Measurements from ENCODE around the gene CMYA5. TPM values are rescaled to one million over a fixed set of nuclear protein-coding genes. Genes with fewer than 3 reads are reported as not detected.

The CMYA5 gene
- total and polyA plus RNA-seq, 8 donors = 0.68 to 14.7 (median 8.9) TPM

DNA sequence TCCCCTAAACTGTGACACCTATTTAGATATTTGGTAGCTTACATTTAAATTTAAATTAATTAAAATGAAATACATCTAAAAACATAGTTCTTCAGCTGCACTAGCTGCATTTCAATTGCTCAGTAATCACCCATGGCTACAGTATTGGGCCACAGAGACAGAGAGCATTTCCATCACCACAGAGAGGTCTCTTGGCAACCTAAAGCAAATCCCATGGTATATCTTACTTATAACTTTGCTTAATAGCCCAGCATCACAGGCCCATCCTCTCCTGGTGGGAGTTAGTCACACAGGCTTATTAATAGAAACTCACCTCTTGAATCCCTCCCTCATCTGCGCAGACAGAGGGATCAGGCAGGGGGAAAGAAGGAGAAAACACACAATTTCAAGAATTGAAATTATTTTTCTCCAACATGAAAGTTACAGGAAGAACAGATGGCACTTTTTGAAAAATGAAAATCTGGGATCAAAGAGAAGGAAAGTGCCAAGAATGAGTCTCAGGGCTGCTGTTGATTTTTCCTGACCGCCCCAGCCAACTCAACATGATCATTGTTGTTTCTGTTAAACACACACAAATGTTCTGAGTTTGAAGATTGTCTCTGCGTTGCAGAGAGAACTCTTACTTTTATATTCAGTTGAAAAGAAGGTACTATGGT lies 144.6 kb downstream of the CMYA5 start:
- Histone ChIP-seq H3K4me3 (no peak overlapping the region), H3K27ac (no peak overlapping the region), H3K27me3 (peaks cover 0 to 5% of the 10 kb centered on the region in 2 donors), H3K36me3 (no peaks in the 10 kb centered on the region), H3K9me3 (no peaks in the 10 kb centered on the region), H3K4me1 (no peaks in the 10 kb centered on the region)
- ATAC-seq (no peak), DNase-seq (no peak)
- intact Hi-C loops (cut with DNase I) = no loop called here
- TF ChIP-seq, protein P1, sequence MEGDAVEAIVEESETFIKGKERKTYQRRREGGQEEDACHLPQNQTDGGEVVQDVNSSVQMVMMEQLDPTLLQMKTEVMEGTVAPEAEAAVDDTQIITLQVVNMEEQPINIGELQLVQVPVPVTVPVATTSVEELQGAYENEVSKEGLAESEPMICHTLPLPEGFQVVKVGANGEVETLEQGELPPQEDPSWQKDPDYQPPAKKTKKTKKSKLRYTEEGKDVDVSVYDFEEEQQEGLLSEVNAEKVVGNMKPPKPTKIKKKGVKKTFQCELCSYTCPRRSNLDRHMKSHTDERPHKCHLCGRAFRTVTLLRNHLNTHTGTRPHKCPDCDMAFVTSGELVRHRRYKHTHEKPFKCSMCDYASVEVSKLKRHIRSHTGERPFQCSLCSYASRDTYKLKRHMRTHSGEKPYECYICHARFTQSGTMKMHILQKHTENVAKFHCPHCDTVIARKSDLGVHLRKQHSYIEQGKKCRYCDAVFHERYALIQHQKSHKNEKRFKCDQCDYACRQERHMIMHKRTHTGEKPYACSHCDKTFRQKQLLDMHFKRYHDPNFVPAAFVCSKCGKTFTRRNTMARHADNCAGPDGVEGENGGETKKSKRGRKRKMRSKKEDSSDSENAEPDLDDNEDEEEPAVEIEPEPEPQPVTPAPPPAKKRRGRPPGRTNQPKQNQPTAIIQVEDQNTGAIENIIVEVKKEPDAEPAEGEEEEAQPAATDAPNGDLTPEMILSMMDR (IDR thresholded peaks at IDR 0.05) = no peak

DNA sequence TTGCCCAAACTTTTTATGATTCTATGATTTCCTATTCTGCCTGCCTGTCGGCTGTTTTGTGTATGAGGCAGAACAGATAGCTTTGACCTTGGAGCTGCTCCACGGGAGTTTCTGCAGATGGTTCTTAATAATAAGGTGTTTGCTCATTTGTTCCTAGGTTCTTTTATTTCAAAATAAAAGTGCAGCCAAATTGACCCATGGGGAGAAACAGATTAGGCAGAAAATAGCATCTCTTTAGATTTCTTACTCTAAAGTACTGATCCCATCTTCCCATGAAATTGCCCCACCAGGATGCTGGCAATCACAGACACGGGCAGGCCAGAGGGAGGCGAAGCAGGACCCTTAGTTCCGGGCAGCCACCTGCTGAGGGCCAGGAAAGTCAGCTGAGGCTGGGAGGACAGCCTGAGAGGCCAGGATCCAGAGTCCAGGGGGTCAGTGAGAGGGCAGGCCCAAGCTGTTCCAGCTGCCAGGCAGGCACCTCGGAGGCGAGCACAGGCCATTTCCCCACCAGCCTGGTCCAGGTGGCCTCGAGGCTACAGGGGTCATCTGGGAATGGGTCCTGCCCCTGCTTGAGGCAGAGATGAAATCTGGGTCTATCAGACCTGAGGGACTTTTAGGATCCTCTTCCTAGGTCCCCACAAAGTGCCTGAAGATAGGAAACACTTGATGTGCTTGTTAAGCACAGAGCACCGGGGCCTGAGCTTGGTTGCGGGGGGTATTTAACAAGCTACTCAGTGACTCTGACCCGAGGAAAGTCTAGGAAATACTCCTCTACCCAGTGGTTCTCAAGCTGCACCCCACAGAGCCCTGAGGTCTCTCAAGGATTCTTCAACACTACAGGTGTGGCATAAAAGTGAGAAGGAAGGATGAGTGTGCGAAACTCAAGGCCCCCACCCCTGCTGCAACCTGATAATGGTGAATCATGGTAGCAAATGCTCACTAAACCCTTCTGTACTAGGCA lies 145.4 kb downstream of the CMYA5 start:
- no peak for DNase-seq
- Histone ChIP-seq H3K9me3 (no peaks in the 10 kb centered on the region), H3K4me1 (no peaks in the 10 kb centered on the region), H3K4me3 (no peak overlapping the region), H3K27me3 (no peaks in the 10 kb centered on the region), H3K27ac (no peak overlapping the region), H3K36me3 (no peaks in the 10 kb centered on the region)
- TF ChIP-seq, protein P1 (IDR thresholded peaks at IDR 0.05) = no peak
- no peak for ATAC-seq
- intact Hi-C loops (cut with DNase I) = no loop called here

DNA sequence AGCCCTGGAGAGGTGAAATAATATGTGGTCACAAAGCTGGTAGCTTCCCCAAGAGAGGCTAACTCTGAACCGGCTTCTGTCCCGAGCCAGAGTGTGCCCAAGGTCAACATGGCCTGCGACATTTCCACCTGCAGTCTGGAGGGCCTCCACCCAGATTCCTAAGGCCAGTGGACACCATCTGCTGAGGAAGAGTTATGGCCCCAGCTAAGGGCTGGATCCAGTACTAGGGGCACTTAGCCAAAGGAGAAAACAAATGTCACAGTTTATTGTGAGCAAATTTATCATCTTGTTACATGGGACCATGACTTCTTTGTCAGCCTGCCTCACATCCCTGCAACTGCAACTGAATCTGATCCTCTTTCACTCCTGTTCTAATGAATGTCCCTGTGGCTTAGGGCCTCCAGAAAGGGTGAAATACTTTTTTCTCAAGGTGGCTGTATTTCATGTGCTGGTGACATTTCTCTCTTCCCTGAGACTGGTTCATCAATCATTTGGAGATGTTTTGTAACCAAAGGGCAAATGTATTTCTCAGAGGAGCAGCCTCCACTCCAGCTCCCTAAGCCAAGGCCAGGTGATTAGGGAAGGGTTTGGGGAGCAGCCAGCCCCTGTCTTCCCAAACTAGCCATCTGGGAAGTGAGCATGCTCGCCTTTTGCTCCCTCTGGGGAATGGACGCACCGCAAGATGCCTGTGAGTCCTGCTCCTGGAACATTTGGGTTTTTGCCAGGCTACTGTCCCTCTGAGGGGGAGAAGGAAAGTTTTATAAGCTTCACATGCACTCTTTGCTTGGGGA lies 148.3 kb downstream of the CMYA5 start:
- no peak overlapping the region for H3K4me3 ChIP-seq
- no peak for ATAC-seq
- intact Hi-C loops (cut with DNase I) = no loop called here
- DNase-seq = no peak
- no peaks in the 10 kb centered on the region for H3K36me3 ChIP-seq
- no peak overlapping the region for H3K27ac ChIP-seq
- H3K4me1 ChIP-seq = no peaks in the 10 kb centered on the region
- H3K27me3 ChIP-seq = no peaks in the 10 kb centered on the region
- TF ChIP-seq, protein P1 (IDR thresholded peaks at IDR 0.05) = no peak
- no peaks in the 10 kb centered on the region for H3K9me3 ChIP-seq

DNA sequence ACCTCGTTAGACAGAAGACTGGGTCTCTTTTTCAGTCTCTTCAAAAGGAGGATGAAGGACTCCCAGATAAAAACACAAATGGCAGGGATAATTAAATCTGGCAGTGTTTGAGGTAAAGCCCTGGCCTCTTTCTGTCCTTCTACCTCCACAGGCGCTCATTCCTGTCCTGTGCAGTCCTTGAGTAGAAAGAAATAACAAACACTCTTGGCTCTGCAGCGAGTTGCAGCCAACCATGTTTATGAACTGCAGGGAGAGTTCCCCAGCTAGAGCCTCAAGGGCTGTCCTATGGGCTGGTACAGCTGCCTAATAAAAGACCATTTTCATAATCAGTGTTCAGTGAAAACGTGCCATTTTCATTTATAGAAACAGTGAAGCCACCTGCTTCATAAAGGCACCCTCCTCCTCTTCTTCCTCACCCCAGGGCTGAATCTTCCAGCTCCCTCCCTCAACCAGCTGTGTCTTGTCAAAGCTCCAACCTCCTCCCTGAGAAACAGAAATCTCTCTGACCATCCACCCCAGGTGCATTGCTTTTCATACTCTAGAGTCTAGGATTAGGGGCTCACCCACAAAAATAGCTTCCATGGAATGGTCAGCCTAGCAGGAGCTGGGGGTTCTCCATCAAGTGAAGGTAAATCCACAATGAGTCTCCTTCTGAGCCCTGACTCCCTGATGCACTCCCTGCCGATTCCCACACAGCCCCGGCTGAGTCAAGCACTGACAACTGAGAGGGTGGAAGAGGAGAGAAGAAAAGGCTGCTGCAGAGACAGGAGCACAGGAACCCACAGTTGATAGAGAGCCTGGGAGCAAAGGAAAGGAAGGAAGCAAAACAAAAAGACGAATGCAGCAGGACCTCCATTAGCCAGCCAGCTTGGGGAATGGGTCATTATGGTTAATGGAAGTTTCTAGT lies 150.7 kb downstream of the CMYA5 start:
- intact Hi-C loops (cut with DNase I) = no loop called here
- TF ChIP-seq, protein P1 (IDR thresholded peaks at IDR 0.05) = no peak
- ATAC-seq (no peak), DNase-seq (no peak)
- Histone ChIP-seq H3K4me1 (no peaks in the 10 kb centered on the region), H3K27ac (no peak overlapping the region), H3K4me3 (no peak overlapping the region), H3K36me3 (no peaks in the 10 kb centered on the region), H3K27me3 (no peaks in the 10 kb centered on the region), H3K9me3 (no peaks in the 10 kb centered on the region)

Measured in left lung (tissue), 10 donors.